ENCODE measurements around the gene CD300A. TPM values are rescaled to one million over a fixed set of nuclear protein-coding genes. Genes with fewer than 3 reads are reported as not detected.

Gene CD300A
- total and polyA plus RNA-seq, 4 donors: 2.2 to 11.5 (median 8.0) TPM

- no peak for TF ChIP-seq CTCF (IDR thresholded peaks at IDR 0.05; ENCODE audit: low read depth, low read length, missing input control)
- TF ChIP-seq FOXA2 (IDR thresholded peaks at IDR 0.05): no peak
- TF ChIP-seq GABPA (IDR thresholded peaks at IDR 0.05 in 1 of 2, conservative IDR thresholded peaks at IDR 0.05 in 1 of 2): no peak
- no peak for TF ChIP-seq ZBTB33 (IDR thresholded peaks at IDR 0.05)
- no peak for TF ChIP-seq HNF4G (IDR thresholded peaks at IDR 0.05)
- no peak for TF ChIP-seq FOXA1 (IDR thresholded peaks at IDR 0.05)
- no peak for TF ChIP-seq ATF3 (IDR thresholded peaks at IDR 0.05)
- TF ChIP-seq REST (IDR thresholded peaks at IDR 0.05): no peak
- TF ChIP-seq SP1 (IDR thresholded peaks at IDR 0.05): no peak
- no peak for TF ChIP-seq NR2F2 (IDR thresholded peaks at IDR 0.05)
- no peak for TF ChIP-seq YY1 (IDR thresholded peaks at IDR 0.05)
- TF ChIP-seq TAF1 (conservative IDR thresholded peaks at IDR 0.05): no peak
- no peak for DNase-seq (ENCODE audit: low spot score)
- Histone ChIP-seq H3K4me3 (ENCODE audit: low read depth in 1 of 3, low read length in 3 of 3) (no peak overlapping the region), H3K4me1 (ENCODE audit: control insufficient read depth in 4 of 4, insufficient read depth in 4 of 4, low read length in 3 of 4) (peaks cover 5 to 26% (median 22%) of the 10 kb centered on the region in 4 donors), H3K27me3 (ENCODE audit: control insufficient read depth in 4 of 4, insufficient read depth in 4 of 4, low read length in 3 of 4) (no peaks in the 10 kb centered on the region), H3K27ac (ENCODE audit: low read depth in 1 of 2, low read length in 2 of 2) (no peak overlapping the region), H3K9me3 (ENCODE audit: control insufficient read depth in 4 of 4, low read length in 3 of 4) (no peaks in the 10 kb centered on the region), H3K36me3 (ENCODE audit: control insufficient read depth in 4 of 4, insufficient read depth in 3 of 4, low read depth in 1 of 4, low read length in 3 of 4) (no peaks in the 10 kb centered on the region), H3K9ac (ENCODE audit: low read depth in 1 of 2, low read length in 2 of 2) (no peak overlapping the region)
- 91% methylated on average over 7 of the region's 7 CpGs for WGBS
Measured at GRCh38 chr17:74424117-74424516, 42.3 kb upstream of the CD300A start.

GRCh38 chr17:74424657-74425056 is 41.8 kb upstream of the CD300A start:
- no peak overlapping the region for H3K4me3 ChIP-seq (ENCODE audit: low read depth in 1 of 3, low read length in 3 of 3)
- no peaks in the 10 kb centered on the region for H3K36me3 ChIP-seq (ENCODE audit: control insufficient read depth in 4 of 4, insufficient read depth in 3 of 4, low read depth in 1 of 4, low read length in 3 of 4)
- DNase-seq (ENCODE audit: low spot score): no peak
- no peak overlapping the region for H3K9ac ChIP-seq (ENCODE audit: low read depth in 1 of 2, low read length in 2 of 2)
- H3K4me1 ChIP-seq (ENCODE audit: control insufficient read depth in 4 of 4, insufficient read depth in 4 of 4, low read length in 3 of 4): peaks cover 10 to 31% (median 26%) of the 10 kb centered on the region in 4 donors
- no peaks in the 10 kb centered on the region for H3K9me3 ChIP-seq (ENCODE audit: control insufficient read depth in 4 of 4, low read length in 3 of 4)
- no peak overlapping the region for H3K27ac ChIP-seq (ENCODE audit: low read depth in 1 of 2, low read length in 2 of 2)
- TF ChIP-seq HNF4A (conservative IDR thresholded peaks at IDR 0.05): no peak
- TF ChIP-seq ATF3 (IDR thresholded peaks at IDR 0.05): no peak
- H3K27me3 ChIP-seq (ENCODE audit: control insufficient read depth in 4 of 4, insufficient read depth in 4 of 4, low read length in 3 of 4): no peaks in the 10 kb centered on the region
- WGBS: 95% methylated on average over 14 of the region's 14 CpGs

Data from liver (tissue), 9 donors.